Mammary epithelial cell (primary cell): ENCODE results near the gene MPZL1.

Experiments
- CTCF ChIP-seq, 2 donors: IDR thresholded peaks in 1 of 2; conservative IDR thresholded peaks in 1 of 2; 2 replicates each; pipeline ENCODE4 v1.5.1; 2011 to 2012; ENCODE audit warnings: inconsistent platforms in 2 of 2, low read length in 2 of 2, mild to moderate bottlenecking in 2 of 2, control low read depth in 1 of 2, low read depth in 1 of 2; ENCODE audit not compliant: insufficient read depth in 1 of 2; ENCODE audit errors: extremely low read depth in 1 of 2
- EZH2 ChIP-seq: IDR thresholded peaks from 2 replicates; pipeline ENCODE4 v1.6.1; 2012; ENCODE audit warnings: low read length, inconsistent platforms, borderline replicate concordance

DNA sequence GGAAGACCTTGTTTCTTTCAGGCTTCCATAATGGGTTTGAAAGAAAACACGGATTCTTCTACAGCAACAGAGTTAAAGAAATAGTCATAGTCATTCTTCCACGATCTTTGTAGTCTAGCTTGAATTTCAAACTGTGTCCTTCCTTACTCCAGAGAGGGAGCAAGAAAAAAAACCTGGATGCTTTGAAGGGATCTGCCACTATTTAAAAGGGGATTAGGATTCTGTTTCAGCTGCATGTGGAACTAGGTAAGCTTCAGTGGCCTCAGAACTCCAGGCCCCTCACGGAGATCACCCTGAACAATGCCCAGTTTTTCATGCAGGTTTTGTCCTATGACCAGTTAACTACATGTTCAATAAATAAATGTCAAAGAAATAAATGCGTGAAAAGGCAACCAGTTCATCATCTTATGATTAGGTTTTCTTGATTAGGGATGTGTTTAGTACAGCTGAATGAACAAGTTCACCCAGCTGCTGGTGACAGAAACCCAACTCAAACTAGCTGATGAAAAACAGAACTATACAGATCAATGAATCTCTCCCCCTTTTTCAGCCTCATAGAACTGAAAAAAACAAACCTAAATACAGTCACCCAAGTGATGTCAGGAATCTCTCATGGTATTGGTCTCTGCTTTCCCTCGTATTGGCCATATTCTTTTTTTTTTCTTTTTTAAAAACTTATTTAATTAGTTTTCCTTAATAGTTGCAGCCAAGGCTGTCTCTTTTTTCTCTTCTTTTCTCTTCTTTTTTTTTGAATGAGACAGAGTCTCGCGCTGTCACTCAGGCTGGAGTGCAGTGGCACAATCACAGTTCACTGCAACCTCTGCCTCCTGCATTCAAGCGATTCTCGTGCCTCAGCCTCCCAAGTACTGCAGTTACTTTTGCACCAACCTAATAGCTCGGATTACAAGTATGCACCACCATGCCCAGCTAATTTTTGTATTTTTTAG lies 14.6 kb upstream of the MPZL1 start:
- no peak for TF ChIP-seq CTCF (conservative IDR thresholded peaks at IDR 0.05 in 1 of 2, IDR thresholded peaks at IDR 0.05 in 1 of 2; ENCODE audit: extremely low read depth in 1 of 2, insufficient read depth in 1 of 2, low read depth in 1 of 2, low read length in 2 of 2)
- TF ChIP-seq EZH2: no peak
